Cardiac muscle cell (in vitro differentiated cells and primary cell): ENCODE results near the gene HES5. TPM values are rescaled to one million over a fixed set of nuclear protein-coding genes. Genes with fewer than 3 reads are reported as not detected.

ENCODE experiments used
- DNase-seq, 2 donors: peaks; one replicate each; pipeline versions ENCODE4 v3.0.0 to v3.0.0-alpha.2; 2010 to 2017; ENCODE audit warnings: low read depth in 1 of 2, low spot score in 1 of 2
- H3K27ac ChIP-seq: fragments of 200-600 bp; sonication (generic); 2 replicates; pipeline ENCODE4 v1.5.1; 2016
- H3K27me3 ChIP-seq: fragments of 200-600 bp; sonication (generic); 2 replicates; pipeline ENCODE4 v1.6.0; 2016; ENCODE audit warnings: control low read depth
- H3K36me3 ChIP-seq: fragments of 200-600 bp; sonication (generic); 2 replicates; pipeline ENCODE4 v1.5.1; 2016; ENCODE audit warnings: control low read depth
- H3K4me1 ChIP-seq: fragments of 200-600 bp; sonication (generic); 2 replicates; pipeline ENCODE4 v1.8.1; 2017; ENCODE audit warnings: low read depth, mild to moderate bottlenecking, mixed run types
- H3K4me3 ChIP-seq: fragments of 200-600 bp; sonication (generic); 2 replicates; pipeline ENCODE4 v1.5.1; 2016; ENCODE audit warnings: mild to moderate bottlenecking
- H3K9me3 ChIP-seq: fragments of 200-600 bp; sonication (generic); 2 replicates; pipeline ENCODE4 v1.5.1; 2017; ENCODE audit warnings: low read depth, mild to moderate bottlenecking, control low read depth
- polyA plus RNA-seq: library from polyadenylated mRNA; unstranded; fragments of >200 nt; fragmentation: Nextera tagmentation; extraction: Ambion mirVana; gene quantifications from 2 replicates; pipeline ENCODE4 v1.2.1, GENCODE V29; 2016
- total RNA-seq: library from RNA; depleted of rRNA; stranded (reverse); fragments of >200 nt; gene quantifications from 2 replicates; pipeline ENCODE4 v1.2.3, GENCODE V29; 2016
- TF ChIP-seq, protein P1 (sequence below): IDR thresholded peaks from 2 replicates; pipeline ENCODE4 v1.5.1; 2012; ENCODE audit warnings: low read depth, mild to moderate bottlenecking, low read length

HES5 gene
- total and polyA plus RNA-seq, 2 experiments from 2014 or later: not detected

DNA sequence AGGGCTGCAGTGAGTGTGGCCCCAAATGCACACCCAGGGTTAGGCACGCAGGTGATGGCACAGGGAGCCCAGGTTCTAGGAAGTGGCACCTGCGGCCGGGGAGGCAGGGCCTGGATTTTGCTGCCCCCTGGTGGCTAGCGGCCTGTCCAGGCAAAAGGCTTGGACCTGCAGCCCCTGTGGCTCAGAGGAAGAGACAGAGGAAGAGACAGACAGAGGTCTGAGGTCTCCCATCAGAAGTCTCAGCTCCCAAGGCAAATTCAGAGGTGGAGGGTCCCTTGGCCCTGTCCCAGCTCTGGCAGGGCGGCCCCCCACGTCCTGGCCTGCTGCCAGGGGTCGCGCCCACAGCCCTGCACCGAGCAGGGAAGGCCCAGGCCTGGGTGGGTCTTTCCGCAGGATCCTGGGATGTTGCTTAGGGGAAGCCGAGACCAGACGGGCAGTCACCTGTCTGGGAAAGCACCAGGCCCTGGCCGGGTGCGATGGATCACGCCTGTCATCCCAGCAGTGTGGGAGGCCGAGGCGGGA is 18.1 kb upstream of the HES5 start:
- no peaks in the 10 kb centered on the region for H3K36me3 ChIP-seq
- TF ChIP-seq, protein P1, sequence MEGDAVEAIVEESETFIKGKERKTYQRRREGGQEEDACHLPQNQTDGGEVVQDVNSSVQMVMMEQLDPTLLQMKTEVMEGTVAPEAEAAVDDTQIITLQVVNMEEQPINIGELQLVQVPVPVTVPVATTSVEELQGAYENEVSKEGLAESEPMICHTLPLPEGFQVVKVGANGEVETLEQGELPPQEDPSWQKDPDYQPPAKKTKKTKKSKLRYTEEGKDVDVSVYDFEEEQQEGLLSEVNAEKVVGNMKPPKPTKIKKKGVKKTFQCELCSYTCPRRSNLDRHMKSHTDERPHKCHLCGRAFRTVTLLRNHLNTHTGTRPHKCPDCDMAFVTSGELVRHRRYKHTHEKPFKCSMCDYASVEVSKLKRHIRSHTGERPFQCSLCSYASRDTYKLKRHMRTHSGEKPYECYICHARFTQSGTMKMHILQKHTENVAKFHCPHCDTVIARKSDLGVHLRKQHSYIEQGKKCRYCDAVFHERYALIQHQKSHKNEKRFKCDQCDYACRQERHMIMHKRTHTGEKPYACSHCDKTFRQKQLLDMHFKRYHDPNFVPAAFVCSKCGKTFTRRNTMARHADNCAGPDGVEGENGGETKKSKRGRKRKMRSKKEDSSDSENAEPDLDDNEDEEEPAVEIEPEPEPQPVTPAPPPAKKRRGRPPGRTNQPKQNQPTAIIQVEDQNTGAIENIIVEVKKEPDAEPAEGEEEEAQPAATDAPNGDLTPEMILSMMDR: peak; percentile 95
- H3K4me1 ChIP-seq: peaks cover 35% of the 10 kb centered on the region
- H3K4me3 ChIP-seq: no peak overlapping the region
- H3K27ac ChIP-seq: no peak overlapping the region
- peak; percentile 71 to 85 for DNase-seq
- no peaks in the 10 kb centered on the region for H3K9me3 ChIP-seq
- H3K27me3 ChIP-seq: no peaks in the 10 kb centered on the region

- no peak overlapping the region for H3K27ac ChIP-seq
- H3K27me3 ChIP-seq: no peaks in the 10 kb centered on the region
- H3K4me3 ChIP-seq: peak overlapping the region; percentile 13
- H3K36me3 ChIP-seq: no peaks in the 10 kb centered on the region
- H3K4me1 ChIP-seq: peaks cover 35% of the 10 kb centered on the region
- TF ChIP-seq, protein P1: no peak
- DNase-seq: no peak
- H3K9me3 ChIP-seq: no peaks in the 10 kb centered on the region
Measured at GRCh38 chr1:2547210-2548067, 17.4 kb upstream of the HES5 start.

DNA sequence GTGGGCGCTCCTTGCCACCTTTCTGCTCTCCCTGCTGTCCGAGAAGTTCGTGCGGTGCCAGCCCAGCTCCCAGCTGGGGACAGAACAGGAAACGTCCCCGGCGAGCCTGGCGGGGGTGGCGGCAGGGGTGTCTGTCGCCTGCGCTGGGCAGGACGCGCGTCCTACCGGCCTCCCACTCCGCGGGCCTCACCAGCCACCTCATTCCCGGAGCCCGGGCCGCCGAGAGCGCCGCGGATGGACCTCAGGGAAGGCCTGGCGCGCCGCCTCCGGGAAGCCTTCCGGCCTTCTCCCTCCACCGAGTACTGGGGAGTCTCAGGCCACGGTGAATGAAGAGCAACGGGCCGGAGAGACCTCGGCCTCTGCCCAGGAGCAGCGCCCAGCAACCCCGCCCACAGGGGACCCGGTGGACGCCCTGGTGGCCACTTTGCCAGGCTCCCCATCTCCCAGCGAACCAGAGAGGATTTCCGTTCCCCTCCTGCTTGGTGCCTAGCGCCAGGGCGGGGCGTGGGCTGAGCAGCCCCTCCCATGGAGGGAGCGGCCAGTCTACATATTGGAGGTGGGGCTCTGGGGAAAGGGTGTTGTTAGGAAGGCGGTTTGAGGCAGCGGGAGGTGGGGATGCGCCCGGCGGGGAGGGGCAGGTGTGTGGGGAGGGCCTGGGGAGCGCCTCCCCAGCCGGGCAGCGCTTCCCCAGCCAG is 16.6 kb upstream of the HES5 start:
- H3K27me3 ChIP-seq: no peaks in the 10 kb centered on the region
- H3K4me1 ChIP-seq: peaks cover 35% of the 10 kb centered on the region
- TF ChIP-seq, protein P1: no peak
- peak overlapping the region; percentile 13 for H3K4me3 ChIP-seq
- DNase-seq: peak; percentile 62 to 65
- H3K9me3 ChIP-seq: no peaks in the 10 kb centered on the region
- peak overlapping the region; percentile 19 for H3K27ac ChIP-seq
- no peaks in the 10 kb centered on the region for H3K36me3 ChIP-seq

GRCh38 chr1:2545754-2546514 is 15.9 kb upstream of the HES5 start:
- TF ChIP-seq, protein P1: no peak
- H3K9me3 ChIP-seq: no peaks in the 10 kb centered on the region
- H3K27me3 ChIP-seq: peaks cover 2% of the 10 kb centered on the region
- H3K4me3 ChIP-seq: peak overlapping the region; percentile 13
- H3K4me1 ChIP-seq: peaks cover 35% of the 10 kb centered on the region
- H3K36me3 ChIP-seq: no peaks in the 10 kb centered on the region
- H3K27ac ChIP-seq: peak overlapping the region; percentile 91
- peak; percentile 65 to 93 for DNase-seq

GRCh38 chr1:2544875-2545640 is 15.0 kb upstream of the HES5 start:
- Histone ChIP-seq H3K27me3 (peaks cover 10% of the 10 kb centered on the region), H3K4me3 (no peak overlapping the region), H3K36me3 (no peaks in the 10 kb centered on the region), H3K4me1 (peaks cover 35% of the 10 kb centered on the region), H3K9me3 (no peaks in the 10 kb centered on the region), H3K27ac (peak overlapping the region; percentile 91)
- TF ChIP-seq, protein P1: no peak
- DNase-seq: peak in 1 of 2 donors; percentile 52
